Thoracic aorta (tissue), 2 donors: Measurements from ENCODE around the gene PREX1. TPM values are rescaled to one million over a fixed set of nuclear protein-coding genes. Genes with fewer than 3 reads are reported as not detected.

Experiments used
- ATAC-seq: fragments of 150-250 bp; one replicate; pipeline ENCODE4 v1.8.0; 2017; ENCODE audit warnings: low read depth; ENCODE audit not compliant: insufficient number of reproducible peaks, low FRiP score
- DNase-seq: peaks from one replicate; pipeline ENCODE4 v3.0.0-alpha.2; 2020; ENCODE audit warnings: low spot score
- H3K27ac ChIP-seq, 2 donors: fragments of 200-600 bp; sonication (generic); 1 replicate in 1 of 2; 2 replicates in 1 of 2; pipeline ENCODE4 v1.5.1; 2016; ENCODE audit warnings: mild to moderate bottlenecking in 2 of 2, moderate library complexity in 2 of 2
- H3K27me3 ChIP-seq: fragments of 200-600 bp; sonication (generic); replicated peaks from 2 replicates; pipeline ENCODE4 v1.6.0; 2016; ENCODE audit warnings: mild to moderate bottlenecking; ENCODE audit not compliant: insufficient read depth
- H3K36me3 ChIP-seq: fragments of 200-600 bp; sonication (generic); one replicate; pipeline ENCODE4 v1.5.1; 2016
- H3K4me1 ChIP-seq, 2 donors: fragments of 200-600 bp; sonication (generic); 1 replicate in 1 of 2; 2 replicates in 1 of 2; pipeline versions ENCODE4 v1.5.1 to v1.6.0; 2016; ENCODE audit warnings: low read depth in 2 of 2, mild to moderate bottlenecking in 1 of 2; ENCODE audit not compliant: control insufficient read depth in 1 of 2
- H3K4me3 ChIP-seq: fragments of 200-600 bp; sonication (generic); 2 replicates; pipeline ENCODE4 v1.5.1; 2016; ENCODE audit warnings: mild to moderate bottlenecking
- H3K9me3 ChIP-seq: fragments of 200-600 bp; sonication (generic); 2 replicates; pipeline ENCODE4 v1.5.1; 2016
- total RNA-seq, 2 donors: library from RNA; depleted of rRNA; stranded (reverse); fragments of >200 nt; gene quantifications; one replicate each; pipeline versions ENCODE4 v1.1.0 to v1.2.3, GENCODE V29; 2016
- TF ChIP-seq, protein P1 (sequence below): fragments of 200-600 bp; sonication (generic); IDR thresholded peaks from one replicate; pipeline ENCODE4 v1.5.1; 2019; ENCODE audit warnings: antibody characterized with exemption

The PREX1 gene
- total RNA-seq, 2 donors from 2014 or later = 94.6 to 101 TPM

GRCh38 chr20:48709744-48710143 is 118.1 kb downstream of the PREX1 start:
- DNase-seq (no peak), ATAC-seq (no peak)
- Histone ChIP-seq H3K9me3 (no peaks in the 10 kb centered on the region), H3K27ac (peak overlapping the region in 1 of 2 donors; percentile 19), H3K27me3 (no peaks in the 10 kb centered on the region), H3K4me3 (no peak overlapping the region), H3K36me3 (no peaks in the 10 kb centered on the region), H3K4me1 (peaks cover 38 to 78% of the 10 kb centered on the region in 2 donors)
- TF ChIP-seq, protein P1, sequence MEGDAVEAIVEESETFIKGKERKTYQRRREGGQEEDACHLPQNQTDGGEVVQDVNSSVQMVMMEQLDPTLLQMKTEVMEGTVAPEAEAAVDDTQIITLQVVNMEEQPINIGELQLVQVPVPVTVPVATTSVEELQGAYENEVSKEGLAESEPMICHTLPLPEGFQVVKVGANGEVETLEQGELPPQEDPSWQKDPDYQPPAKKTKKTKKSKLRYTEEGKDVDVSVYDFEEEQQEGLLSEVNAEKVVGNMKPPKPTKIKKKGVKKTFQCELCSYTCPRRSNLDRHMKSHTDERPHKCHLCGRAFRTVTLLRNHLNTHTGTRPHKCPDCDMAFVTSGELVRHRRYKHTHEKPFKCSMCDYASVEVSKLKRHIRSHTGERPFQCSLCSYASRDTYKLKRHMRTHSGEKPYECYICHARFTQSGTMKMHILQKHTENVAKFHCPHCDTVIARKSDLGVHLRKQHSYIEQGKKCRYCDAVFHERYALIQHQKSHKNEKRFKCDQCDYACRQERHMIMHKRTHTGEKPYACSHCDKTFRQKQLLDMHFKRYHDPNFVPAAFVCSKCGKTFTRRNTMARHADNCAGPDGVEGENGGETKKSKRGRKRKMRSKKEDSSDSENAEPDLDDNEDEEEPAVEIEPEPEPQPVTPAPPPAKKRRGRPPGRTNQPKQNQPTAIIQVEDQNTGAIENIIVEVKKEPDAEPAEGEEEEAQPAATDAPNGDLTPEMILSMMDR = no peak

- H3K4me1 ChIP-seq = peaks cover 44 to 84% of the 10 kb centered on the region in 2 donors
- ATAC-seq (no peak), DNase-seq (no peak)
- no peaks in the 10 kb centered on the region for H3K36me3 ChIP-seq
- no peaks in the 10 kb centered on the region for H3K27me3 ChIP-seq
- no peak overlapping the region for H3K4me3 ChIP-seq
- no peaks in the 10 kb centered on the region for H3K9me3 ChIP-seq
- H3K27ac ChIP-seq = no peak overlapping the region
- TF ChIP-seq, protein P1 = no peak
Measured at GRCh38 chr20:48709058-48709691, 118.6 kb downstream of the PREX1 start.

- no peak for DNase-seq
- Histone ChIP-seq H3K27ac (no peak overlapping the region), H3K4me1 (peaks cover 49 to 89% of the 10 kb centered on the region in 2 donors)
Measured at GRCh38 chr20:48708630-48709029, 119.2 kb downstream of the PREX1 start.

GRCh38 chr20:48708116-48708515 is 119.7 kb downstream of the PREX1 start:
- TF ChIP-seq, protein P1 = no peak
- Histone ChIP-seq H3K4me3 (no peak overlapping the region), H3K4me1 (peaks cover 54 to 94% of the 10 kb centered on the region in 2 donors), H3K36me3 (no peaks in the 10 kb centered on the region), H3K27me3 (no peaks in the 10 kb centered on the region), H3K9me3 (no peaks in the 10 kb centered on the region), H3K27ac (peak overlapping the region in 1 of 2 donors; percentile 78)
- ATAC-seq (no peak), DNase-seq (no peak)

More at GRCh38 chr20:48708630-48709029, 119.2 kb downstream of the PREX1 start:
- ATAC-seq = no peak
- no peaks in the 10 kb centered on the region for H3K9me3 ChIP-seq
- H3K36me3 ChIP-seq = no peaks in the 10 kb centered on the region
- no peak overlapping the region for H3K4me3 ChIP-seq
- TF ChIP-seq, protein P1 = no peak
- H3K27me3 ChIP-seq = no peaks in the 10 kb centered on the region

DNA sequence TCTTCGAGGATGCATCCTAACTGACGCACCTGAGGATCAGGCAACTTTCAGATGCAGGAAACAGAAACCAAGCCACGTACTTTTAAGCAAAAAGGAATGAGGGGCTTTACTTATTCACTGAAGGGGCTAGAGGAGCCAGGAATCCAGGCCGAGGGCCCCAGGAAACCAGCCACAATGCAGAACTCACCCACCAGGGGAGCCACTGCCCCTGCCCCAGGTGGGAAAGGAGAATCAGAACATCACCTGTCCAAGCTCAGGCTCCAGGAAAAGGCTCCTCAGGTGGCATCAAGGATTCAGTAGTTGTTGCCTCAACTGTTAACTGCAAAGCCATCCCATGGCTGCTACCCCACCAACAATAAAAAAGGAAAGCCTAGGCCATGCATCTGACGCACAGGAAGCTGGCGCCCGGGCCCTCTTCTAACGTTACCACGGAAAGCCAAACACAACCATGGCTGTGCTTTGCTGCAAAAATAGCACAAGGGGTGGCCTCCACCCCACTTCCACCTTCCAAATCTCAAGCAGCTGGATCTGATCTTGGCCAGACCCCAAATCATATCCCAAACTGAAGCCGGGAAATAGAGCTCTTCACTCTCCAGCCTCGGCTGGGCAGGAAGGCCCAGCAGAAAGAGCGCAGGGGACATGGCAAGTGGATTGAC is 121.0 kb downstream of the PREX1 start:
- no peak for ATAC-seq
- H3K27ac ChIP-seq = peak overlapping the region; percentile 78 to 90
- DNase-seq = peak; percentile 41
- TF ChIP-seq, protein P1 = no peak
- H3K36me3 ChIP-seq = no peaks in the 10 kb centered on the region
- no peaks in the 10 kb centered on the region for H3K27me3 ChIP-seq
- H3K9me3 ChIP-seq = no peaks in the 10 kb centered on the region
- H3K4me1 ChIP-seq = peaks cover 63 to 100% of the 10 kb centered on the region in 2 donors
- H3K4me3 ChIP-seq = no peak overlapping the region
